ENCODE results near the gene MALRD1.
"Not testable (repeated sequence)": the region's sequence is repeated elsewhere in the genome, so short reads cannot be mapped to it uniquely, and the experiment has no call there.

The MALRD1 gene

DNA sequence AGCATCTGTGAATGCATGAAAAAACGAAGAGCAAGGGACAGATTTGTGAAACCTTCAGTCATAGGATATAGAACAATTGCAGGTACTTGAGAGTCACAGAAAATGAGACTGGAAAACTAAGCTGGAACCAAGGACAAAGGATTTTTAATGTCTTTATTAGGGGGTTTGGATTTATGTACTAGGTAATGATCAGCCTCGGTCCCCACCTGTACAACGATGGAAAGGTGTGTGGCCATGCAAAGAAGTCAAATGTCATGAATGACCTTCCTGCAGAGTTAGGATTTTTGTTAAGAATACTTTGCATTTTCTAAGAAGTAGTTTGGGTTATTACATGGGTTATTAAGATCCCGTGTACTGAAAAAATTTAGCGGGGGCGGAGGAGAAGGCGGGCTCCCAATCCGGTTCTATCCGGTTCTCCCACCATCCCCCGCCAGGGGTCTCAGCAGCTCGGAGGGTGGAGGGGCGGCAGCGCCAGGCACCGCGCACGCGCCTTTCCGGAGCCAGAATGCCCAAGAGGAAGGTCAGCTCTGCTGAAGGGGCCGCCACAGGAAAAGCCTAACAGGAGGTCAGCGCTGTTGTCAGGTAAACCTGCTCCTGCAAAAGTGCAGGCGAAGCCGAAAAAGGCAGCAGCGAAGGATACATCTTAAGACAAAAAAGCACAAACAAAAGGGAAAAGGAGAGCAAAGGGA is 440.1 kb downstream of the MALRD1 start:
- DNase-seq (ENCODE audit: low read depth, low spot score) = peak; percentile 72

GRCh38 chr10:19491166-19491565 is 442.6 kb downstream of the MALRD1 start:
- DNase-seq (ENCODE audit: low read depth, low spot score) = no peak

GRCh38 chr10:19493917-19494316 is 445.3 kb downstream of the MALRD1 start:
- DNase-seq (ENCODE audit: low read depth, low spot score) = no peak

DNA sequence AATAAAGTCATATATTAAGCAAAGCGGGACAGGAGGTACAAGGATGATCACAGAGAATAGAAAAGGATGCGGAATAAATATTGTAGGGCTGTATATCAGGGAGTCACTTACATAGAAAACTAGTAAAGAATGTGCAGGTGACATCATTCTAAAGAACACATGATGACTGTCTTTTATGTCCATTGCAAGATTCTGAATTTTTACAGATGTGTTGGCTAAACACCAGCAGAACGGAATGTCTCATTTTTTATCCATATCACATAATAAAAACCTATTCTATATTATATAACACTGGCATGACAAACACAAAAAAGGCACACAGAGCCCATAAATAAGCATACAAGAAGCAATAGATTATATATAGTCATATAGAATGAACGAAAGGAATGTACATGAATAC is 448.4 kb downstream of the MALRD1 start:
- DNase-seq (ENCODE audit: low read depth, low spot score) = no peak

GRCh38 chr10:19498393-19499290 is 450.0 kb downstream of the MALRD1 start:
- DNase-seq (ENCODE audit: low read depth, low spot score) = no peak

DNA sequence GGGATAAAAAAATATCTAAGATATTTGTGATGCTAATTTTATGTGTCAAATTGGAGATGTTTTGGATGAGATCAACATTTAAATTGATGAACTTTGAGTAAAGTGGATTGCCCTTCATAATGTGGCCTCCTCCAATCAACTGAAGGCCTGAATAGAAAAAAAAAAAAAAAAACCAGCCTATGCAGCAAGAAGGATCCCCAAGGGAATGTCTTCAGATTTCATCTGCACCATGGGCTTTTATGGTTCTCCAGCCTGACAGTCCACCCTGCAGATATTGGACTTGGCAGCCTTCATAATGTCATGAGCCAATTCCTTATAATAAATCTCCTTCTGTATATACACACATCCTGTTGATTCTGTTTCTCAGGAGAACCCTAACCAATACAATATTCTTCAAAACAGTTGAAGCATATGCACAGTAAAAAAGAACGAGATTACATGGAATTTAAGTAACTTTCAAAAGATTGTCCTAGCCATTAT is 450.7 kb downstream of the MALRD1 start:
- no peak for DNase-seq (ENCODE audit: low read depth, low spot score)

GRCh38 chr10:19500959-19501358 is 452.4 kb downstream of the MALRD1 start:
- DNase-seq (ENCODE audit: low read depth, low spot score) = no peak

- DNase-seq (ENCODE audit: low read depth, low spot score) = no peak
These were observed 457.0 kb downstream of the MALRD1 start for GRCh38 chr10:19505320-19506312.

- not testable (repeated sequence) for DNase-seq (ENCODE audit: low read depth, low spot score)
These were observed 461.6 kb downstream of the MALRD1 start for GRCh38 chr10:19510005-19510732.

- no peak for DNase-seq (ENCODE audit: low read depth, low spot score)
These were observed 469.5 kb downstream of the MALRD1 start for GRCh38 chr10:19518109-19518508.

DNA sequence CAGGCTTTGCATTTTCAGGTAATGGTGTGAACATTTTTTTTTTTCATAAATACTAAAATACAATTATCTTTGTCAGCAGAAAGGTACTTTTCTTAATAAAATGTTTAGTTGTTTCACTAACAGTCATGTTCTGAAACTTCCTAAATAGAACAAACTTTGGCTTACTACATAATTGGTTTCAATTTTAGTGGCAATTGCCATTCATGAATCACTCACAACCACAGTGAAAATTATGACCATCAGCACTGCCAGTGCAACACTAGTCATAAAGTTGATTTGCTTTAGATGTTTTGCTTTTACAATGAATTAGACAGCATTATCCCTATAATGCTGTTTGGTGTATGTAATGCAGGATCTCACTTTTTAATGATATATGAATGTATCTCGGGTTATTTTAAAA is 470.0 kb downstream of the MALRD1 start:
- DNase-seq (ENCODE audit: low read depth, low spot score) = no peak

- DNase-seq (ENCODE audit: low read depth, low spot score) = no peak
These were observed 482.7 kb downstream of the MALRD1 start for GRCh38 chr10:19531324-19531723.

- DNase-seq (ENCODE audit: low read depth, low spot score) = no peak
These were observed 483.8 kb downstream of the MALRD1 start for GRCh38 chr10:19532411-19532810.

GRCh38 chr10:19541299-19541698 is 492.7 kb downstream of the MALRD1 start:
- DNase-seq (ENCODE audit: low read depth, low spot score) = no peak

DNA sequence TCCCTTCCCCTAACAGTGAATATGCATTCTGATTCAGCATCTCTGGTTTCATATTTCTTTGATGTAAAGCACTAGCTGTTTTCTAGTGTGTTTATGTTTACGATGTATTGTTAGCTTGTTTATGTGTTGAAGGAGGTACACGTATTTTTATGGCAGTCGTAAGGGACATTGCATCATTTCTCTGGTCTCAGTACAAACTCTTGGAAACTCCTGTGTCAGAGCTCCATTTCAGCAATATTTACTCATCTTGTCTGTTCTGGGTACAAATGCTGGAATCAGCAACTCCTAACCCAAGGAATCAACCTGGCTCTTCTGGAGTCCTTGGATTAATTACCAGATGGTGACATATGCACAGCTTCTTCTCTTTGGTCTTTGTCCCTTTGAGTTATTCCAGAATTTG is 497.6 kb downstream of the MALRD1 start:
- DNase-seq (ENCODE audit: low read depth, low spot score) = no peak

DNA sequence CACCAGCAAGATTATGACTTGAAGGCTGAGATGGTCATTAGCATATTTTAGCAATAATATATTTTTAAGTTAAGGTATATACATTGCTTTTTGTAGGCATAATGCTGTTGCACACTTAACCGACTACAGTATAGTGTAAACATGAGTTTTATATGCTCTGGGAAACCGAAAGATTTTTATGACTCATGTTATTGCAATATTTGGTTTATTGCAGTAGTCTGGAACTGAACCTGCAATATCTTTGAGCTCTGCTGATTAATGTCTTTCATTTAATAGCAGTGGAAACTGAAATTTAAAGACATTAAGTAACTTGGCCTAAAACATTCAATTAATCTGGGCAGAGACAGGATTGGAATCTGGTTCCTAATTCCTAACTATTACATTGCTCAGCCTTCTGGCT is 500.9 kb downstream of the MALRD1 start:
- DNase-seq (ENCODE audit: low read depth, low spot score) = no peak

- no peak for DNase-seq (ENCODE audit: low read depth, low spot score)
These were observed 508.1 kb downstream of the MALRD1 start for GRCh38 chr10:19556666-19557065.

DNA sequence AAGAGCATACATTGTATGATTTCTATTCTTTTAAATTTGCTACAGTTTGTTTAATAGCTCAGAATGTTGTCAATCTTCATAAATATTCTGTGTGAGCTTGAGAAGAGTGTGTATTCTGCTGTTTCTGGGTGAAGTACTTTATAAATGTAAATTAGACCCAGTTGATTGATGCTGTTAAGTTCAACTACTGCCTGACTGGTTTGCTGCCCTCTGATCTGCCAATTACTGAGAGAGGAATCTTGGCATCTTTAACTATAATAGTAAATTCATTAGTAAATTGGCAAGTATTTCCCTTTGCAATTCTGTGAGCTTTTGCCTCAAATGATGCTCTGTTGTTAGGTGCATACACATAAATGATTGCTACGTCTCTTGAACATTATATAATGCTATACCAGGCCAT is 512.6 kb downstream of the MALRD1 start:
- DNase-seq (ENCODE audit: low read depth, low spot score) = no peak

DNA sequence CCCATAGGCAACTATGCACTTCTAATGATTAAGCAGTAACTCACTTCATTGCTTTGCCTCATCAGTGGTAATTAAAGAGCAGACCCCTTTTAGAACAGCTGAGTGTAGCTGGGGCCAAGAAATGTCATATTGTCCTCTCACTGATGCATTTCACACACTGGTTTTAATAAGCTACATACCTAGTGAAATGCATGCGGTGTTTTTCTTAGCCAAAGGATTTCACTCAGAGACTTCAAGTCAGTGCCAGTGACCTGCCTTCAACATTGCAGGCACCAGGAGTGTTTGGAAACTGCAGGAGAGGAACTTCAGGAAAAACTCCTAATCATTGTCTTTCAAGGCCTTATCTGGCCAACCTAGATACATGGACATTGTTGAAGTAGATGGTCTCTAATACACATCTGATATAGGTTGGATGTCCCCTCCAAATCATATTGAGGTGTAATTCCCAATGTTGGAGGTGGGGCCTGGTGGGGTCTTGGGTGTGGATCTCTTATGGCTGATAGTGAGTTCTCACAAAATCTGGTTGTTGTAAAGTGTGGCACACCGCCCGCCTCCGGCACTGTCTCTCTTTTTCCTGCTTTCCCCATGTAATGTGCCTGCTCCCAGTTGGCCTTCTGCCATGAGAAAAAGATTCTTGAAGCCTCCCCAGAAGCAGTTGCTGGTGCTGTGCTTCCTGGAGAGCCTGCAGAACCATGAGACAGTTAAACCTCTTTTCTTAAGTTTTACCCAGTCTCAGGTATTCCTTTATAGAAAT is 515.0 kb downstream of the MALRD1 start:
- DNase-seq (ENCODE audit: low read depth, low spot score) = no peak

DNA sequence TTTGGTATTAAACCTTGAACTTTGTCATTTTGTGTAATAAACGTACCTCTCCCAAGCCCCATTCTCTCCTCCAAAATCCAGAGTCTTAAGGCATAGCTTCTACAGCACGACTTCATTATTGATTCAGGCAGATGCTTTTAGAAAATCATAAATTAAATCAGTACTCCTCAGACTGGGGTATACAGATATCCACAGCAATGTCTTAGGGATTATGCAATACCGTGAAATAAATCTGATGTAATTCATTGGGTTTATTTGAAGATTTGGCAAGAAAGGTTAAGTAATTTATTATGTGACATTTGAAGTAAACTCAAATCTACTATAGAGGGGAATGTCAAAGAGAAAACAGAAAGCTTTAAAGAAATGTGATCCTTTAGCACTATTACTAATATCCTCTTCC is 521.5 kb downstream of the MALRD1 start:
- no peak for DNase-seq (ENCODE audit: low read depth, low spot score)

Measured in iPS DF 19.7 (cell line).